H1 (cell line): ENCODE measurements around the gene PDGFRA. TPM values are rescaled to one million over a fixed set of nuclear protein-coding genes. Genes with fewer than 3 reads are reported as not detected.

ENCODE experiments used
- EZH2 ChIP-seq: fragments of 200-600 bp; sonication (generic); IDR thresholded peaks from 2 replicates; pipeline ENCODE4 v1.7.1; 2012; ENCODE audit warnings: low read depth, mild to moderate bottlenecking, moderate library complexity, low read length, inconsistent platforms; ENCODE audit not compliant: severe bottlenecking
- GABPA ChIP-seq: IDR thresholded peaks from 2 replicates; pipeline ENCODE4 v1.6.1; 2011; ENCODE audit warnings: mild to moderate bottlenecking, low read length, moderate library complexity, borderline replicate concordance; ENCODE audit not compliant: insufficient read depth
- RNF2 ChIP-seq: fragments of 200-900, 300-1000 bp; sonication (generic); IDR thresholded peaks from 2 replicates; pipeline ENCODE4 v1.7.1; 2016; ENCODE audit warnings: borderline replicate concordance, low read depth, mild to moderate bottlenecking, antibody characterized with exemption, low read length; ENCODE audit not compliant: poor library complexity, severe bottlenecking; ENCODE audit errors: missing control alignments
- SUZ12 ChIP-seq: fragments of 200-600 bp; sonication (generic); IDR thresholded peaks from 2 replicates; pipeline ENCODE4 v1.6.1; 2012; ENCODE audit warnings: mild to moderate bottlenecking, inconsistent platforms, low read length, moderate library complexity, mixed read lengths
- polyA plus RNA-seq, 7 experiments: library from polyadenylated mRNA; depleted of rRNA in 3 of 7; stranded (reverse) in 5 of 7; unstranded in 2 of 7; fragments of >200 nt in 5 of 7; fragments of 200-250 nt in 2 of 7; gene quantifications; 1 replicate in 5 of 7; 2 replicates in 1 of 7; 4 replicates in 1 of 7; pipeline versions ENCODE4 v1.2.1 to v1.2.3, GENCODE V29; 2011 to 2013; ENCODE audit warnings: missing spikeins in 2 of 7, mixed read lengths in 2 of 7
- total RNA-seq: library from RNA; stranded (reverse); fragmentation: NEBNext Ultra II Directional; extraction: Animal tissue kit (Norgen Biotek cat#: 25700); gene quantifications from 2 replicates; pipeline ENCODE4 v1.2.1, GENCODE V29; 2021
- TF ChIP-seq, protein P1 (sequence below): fragments of 300-600 bp; sonication (generic); IDR thresholded peaks from 2 replicates; pipeline ENCODE4 v1.7.1; 2012; ENCODE audit warnings: low read length, moderate library complexity, mild to moderate bottlenecking, inconsistent platforms; ENCODE audit not compliant: insufficient replicate concordance

PDGFRA gene
- total and polyA plus RNA-seq, 2 of the 8 experiments (the other 6 are each of a cell fraction or from before 2014, with no cell fraction given): 1.4 to 3.4 TPM

DNA sequence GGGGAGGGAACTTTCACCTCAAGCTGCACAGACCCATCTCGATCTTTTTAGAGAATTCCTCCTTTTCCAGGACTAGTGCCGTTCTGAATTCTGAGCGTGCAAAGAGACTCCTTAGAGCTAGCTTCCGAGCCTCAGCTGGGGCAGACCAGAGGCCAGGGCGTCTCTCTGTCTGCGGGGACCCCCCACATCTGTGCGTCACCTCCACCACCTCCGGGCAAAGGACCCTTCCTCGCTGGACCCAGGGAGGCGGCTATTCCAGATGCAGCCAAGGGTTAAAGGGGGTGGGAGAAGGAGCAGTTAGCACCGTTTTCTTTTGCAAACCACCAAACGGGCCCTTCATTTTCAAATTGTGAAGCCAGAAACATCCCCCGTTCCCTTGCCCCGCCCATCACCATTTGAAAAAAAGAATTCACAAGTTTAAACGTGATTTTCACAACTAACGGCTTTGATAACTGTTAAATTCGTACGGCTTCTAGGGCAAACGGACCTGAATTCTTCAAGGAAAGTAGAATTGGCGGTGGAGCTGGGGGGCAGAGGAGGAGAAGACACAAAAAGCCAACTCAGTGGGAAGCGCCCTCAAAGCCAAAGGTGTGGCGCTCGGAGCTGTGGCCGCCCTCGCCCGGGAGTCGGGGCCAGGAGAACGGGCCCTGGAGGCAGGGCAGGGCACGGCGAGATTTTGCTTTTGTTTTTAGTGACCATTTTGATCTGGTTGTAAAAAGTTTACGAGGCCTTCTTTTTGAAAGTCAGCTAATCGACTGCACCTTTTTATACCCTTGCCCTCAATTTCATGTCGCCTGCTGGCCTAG lies 3.3 kb upstream of the PDGFRA start (continued):
- TF ChIP-seq, protein P1, sequence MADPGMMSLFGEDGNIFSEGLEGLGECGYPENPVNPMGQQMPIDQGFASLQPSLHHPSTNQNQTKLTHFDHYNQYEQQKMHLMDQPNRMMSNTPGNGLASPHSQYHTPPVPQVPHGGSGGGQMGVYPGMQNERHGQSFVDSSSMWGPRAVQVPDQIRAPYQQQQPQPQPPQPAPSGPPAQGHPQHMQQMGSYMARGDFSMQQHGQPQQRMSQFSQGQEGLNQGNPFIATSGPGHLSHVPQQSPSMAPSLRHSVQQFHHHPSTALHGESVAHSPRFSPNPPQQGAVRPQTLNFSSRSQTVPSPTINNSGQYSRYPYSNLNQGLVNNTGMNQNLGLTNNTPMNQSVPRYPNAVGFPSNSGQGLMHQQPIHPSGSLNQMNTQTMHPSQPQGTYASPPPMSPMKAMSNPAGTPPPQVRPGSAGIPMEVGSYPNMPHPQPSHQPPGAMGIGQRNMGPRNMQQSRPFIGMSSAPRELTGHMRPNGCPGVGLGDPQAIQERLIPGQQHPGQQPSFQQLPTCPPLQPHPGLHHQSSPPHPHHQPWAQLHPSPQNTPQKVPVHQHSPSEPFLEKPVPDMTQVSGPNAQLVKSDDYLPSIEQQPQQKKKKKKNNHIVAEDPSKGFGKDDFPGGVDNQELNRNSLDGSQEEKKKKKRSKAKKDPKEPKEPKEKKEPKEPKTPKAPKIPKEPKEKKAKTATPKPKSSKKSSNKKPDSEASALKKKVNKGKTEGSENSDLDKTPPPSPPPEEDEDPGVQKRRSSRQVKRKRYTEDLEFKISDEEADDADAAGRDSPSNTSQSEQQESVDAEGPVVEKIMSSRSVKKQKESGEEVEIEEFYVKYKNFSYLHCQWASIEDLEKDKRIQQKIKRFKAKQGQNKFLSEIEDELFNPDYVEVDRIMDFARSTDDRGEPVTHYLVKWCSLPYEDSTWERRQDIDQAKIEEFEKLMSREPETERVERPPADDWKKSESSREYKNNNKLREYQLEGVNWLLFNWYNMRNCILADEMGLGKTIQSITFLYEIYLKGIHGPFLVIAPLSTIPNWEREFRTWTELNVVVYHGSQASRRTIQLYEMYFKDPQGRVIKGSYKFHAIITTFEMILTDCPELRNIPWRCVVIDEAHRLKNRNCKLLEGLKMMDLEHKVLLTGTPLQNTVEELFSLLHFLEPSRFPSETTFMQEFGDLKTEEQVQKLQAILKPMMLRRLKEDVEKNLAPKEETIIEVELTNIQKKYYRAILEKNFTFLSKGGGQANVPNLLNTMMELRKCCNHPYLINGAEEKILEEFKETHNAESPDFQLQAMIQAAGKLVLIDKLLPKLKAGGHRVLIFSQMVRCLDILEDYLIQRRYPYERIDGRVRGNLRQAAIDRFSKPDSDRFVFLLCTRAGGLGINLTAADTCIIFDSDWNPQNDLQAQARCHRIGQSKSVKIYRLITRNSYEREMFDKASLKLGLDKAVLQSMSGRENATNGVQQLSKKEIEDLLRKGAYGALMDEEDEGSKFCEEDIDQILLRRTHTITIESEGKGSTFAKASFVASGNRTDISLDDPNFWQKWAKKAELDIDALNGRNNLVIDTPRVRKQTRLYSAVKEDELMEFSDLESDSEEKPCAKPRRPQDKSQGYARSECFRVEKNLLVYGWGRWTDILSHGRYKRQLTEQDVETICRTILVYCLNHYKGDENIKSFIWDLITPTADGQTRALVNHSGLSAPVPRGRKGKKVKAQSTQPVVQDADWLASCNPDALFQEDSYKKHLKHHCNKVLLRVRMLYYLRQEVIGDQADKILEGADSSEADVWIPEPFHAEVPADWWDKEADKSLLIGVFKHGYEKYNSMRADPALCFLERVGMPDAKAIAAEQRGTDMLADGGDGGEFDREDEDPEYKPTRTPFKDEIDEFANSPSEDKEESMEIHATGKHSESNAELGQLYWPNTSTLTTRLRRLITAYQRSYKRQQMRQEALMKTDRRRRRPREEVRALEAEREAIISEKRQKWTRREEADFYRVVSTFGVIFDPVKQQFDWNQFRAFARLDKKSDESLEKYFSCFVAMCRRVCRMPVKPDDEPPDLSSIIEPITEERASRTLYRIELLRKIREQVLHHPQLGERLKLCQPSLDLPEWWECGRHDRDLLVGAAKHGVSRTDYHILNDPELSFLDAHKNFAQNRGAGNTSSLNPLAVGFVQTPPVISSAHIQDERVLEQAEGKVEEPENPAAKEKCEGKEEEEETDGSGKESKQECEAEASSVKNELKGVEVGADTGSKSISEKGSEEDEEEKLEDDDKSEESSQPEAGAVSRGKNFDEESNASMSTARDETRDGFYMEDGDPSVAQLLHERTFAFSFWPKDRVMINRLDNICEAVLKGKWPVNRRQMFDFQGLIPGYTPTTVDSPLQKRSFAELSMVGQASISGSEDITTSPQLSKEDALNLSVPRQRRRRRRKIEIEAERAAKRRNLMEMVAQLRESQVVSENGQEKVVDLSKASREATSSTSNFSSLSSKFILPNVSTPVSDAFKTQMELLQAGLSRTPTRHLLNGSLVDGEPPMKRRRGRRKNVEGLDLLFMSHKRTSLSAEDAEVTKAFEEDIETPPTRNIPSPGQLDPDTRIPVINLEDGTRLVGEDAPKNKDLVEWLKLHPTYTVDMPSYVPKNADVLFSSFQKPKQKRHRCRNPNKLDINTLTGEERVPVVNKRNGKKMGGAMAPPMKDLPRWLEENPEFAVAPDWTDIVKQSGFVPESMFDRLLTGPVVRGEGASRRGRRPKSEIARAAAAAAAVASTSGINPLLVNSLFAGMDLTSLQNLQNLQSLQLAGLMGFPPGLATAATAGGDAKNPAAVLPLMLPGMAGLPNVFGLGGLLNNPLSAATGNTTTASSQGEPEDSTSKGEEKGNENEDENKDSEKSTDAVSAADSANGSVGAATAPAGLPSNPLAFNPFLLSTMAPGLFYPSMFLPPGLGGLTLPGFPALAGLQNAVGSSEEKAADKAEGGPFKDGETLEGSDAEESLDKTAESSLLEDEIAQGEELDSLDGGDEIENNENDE: no peak
- no peak for TF ChIP-seq GABPA
- peak; percentile 76 for TF ChIP-seq EZH2
- peak; percentile 79 for TF ChIP-seq SUZ12
- no peak for TF ChIP-seq RNF2
